GM12892 (cell line): Measurements from ENCODE around the gene RACGAP1.

Source experiments
- POLR2A ChIP-seq: IDR thresholded peaks from 2 replicates; pipeline ENCODE4 v1.6.1; 2011; ENCODE audit warnings: low read depth, low read length, control low read depth
- POLR2AphosphoS5 ChIP-seq: IDR thresholded peaks from 2 replicates; pipeline ENCODE4 v1.6.1; 2011; ENCODE audit warnings: low read depth, low read length, control low read depth

DNA sequence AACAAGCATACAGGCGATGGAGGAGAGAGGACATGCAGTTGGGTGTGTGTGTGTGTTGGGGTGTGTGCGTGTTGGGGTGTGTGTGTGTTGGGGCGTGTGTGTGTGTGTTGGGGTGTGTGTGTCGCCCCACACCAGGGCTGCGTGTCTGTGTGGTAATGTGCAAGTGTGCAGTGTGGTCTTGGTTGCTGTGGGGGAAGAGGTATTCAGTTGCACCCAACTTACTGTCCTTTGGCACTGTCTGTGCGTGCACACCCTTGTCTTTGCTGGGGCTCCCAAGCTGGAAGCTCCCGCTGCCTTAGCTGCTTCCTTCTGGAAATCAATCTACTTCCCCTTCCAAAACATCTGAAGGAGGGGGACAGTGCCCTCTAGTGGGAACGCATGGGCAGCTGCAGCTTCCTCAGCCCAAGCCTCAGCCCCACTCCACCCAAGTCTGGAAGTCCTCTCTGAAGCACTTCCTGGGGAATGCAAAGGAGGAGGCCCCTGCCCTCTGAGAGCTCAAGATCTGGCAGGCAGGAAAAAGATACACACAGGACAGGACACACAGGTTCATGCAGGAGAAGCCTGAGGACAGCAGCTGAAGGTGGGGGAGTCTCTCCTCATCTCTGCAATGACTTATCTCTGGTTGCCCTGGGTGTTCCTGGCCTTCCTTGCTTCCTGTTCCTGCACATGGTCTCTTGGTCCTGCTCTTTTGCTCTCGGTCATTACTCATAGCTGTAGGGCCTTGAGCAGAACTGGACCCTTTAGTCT, 45.2 kb upstream of the RACGAP1 start:
- TF ChIP-seq POLR2AphosphoS5 (no peak), POLR2A (no peak)
